Measurements from ENCODE around the gene AKAP12. TPM values are rescaled to one million over a fixed set of nuclear protein-coding genes. Genes with fewer than 3 reads are reported as not detected.
"Not testable (repeated sequence)": the region's sequence is repeated elsewhere in the genome, so short reads cannot be mapped to it uniquely, and the experiment has no call there.

AKAP12 gene
- polyA plus RNA-seq, 2 of the 4 experiments (the other 2 are of a cell fraction), result 32.1 to 192 TPM

DNA sequence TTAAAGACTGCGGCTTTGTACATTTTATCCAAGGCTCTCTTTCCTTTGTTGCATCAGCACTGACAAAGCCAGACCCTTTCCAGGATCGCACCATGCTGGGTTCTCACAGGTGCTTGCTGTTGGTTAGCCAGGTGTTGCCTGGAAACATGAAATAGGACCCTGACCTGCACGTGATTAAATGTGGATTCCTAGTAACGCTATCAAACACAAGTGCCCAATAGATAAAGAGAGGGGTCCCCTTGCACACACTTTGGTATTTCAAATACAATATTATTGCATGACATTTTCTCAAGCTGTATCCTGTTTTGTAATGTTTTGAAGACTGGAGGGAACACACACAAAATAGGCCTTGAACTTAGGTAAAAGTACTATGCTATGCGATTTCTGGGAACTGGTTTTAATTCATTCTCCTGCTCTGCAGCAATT is 73.3 kb downstream of the AKAP12 start:
- Histone ChIP-seq H3K4me3 (no peak overlapping the region), H3K4me2 (no peak overlapping the region), H3K9me3 (no peaks in the 10 kb centered on the region), H3K4me1 (peaks cover 10% of the 10 kb centered on the region; the same call in 2 of the 3 replicates), H3K27ac (no peak overlapping the region)
- TF ChIP-seq KDM5A (IDR thresholded peaks at IDR 0.05) (no peak), EHF (CRISPR knock-in tag; IDR thresholded peaks at IDR 0.05) (no peak), RCOR1 (IDR thresholded peaks at IDR 0.05; ENCODE audit: low read depth, low read length) (no peak), HEYL (CRISPR knock-in tag; IDR thresholded peaks at IDR 0.05) (no peak), CBX2 (IDR thresholded peaks at IDR 0.05; ENCODE audit: borderline replicate concordance, low read depth) (no peak), JUN (IDR thresholded peaks at IDR 0.05) (no peak), CHD2 (IDR thresholded peaks at IDR 0.05; ENCODE audit: low read length, partially characterized antibody) (no peak), TFCP2L1 (CRISPR knock-in tag; IDR thresholded peaks at IDR 0.05) (no peak), HOXB13 (CRISPR knock-in tag; IDR thresholded peaks at IDR 0.05; ENCODE audit: low read depth) (no peak)
- TF ChIP-seq, protein P1, sequence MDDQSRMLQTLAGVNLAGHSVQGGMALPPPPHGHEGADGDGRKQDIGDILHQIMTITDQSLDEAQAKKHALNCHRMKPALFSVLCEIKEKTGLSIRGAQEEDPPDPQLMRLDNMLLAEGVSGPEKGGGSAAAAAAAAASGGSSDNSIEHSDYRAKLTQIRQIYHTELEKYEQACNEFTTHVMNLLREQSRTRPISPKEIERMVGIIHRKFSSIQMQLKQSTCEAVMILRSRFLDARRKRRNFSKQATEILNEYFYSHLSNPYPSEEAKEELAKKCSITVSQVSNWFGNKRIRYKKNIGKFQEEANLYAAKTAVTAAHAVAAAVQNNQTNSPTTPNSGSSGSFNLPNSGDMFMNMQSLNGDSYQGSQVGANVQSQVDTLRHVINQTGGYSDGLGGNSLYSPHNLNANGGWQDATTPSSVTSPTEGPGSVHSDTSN (IDR thresholded peaks at IDR 0.05), result no peak
- WGBS (ENCODE audit: missing lambda C conversion rate), result 95% methylated on average over 5 of the region's 5 CpGs
- ATAC-seq (no peak), DNase-seq (ENCODE audit: low read depth in 1 of 2, low spot score in 1 of 2) (no peak), FAIRE-seq (no peak)
- ChIA-PET CTCF (interaction anchor here (0.6 to 6.1 kb wide), 3 partner anchors 12 to 298 kb away, joined by 3 to 37 read pairs (median 4); no protein-coding TSS in a partner anchor), POLR2A (no interaction called here)

DNA sequence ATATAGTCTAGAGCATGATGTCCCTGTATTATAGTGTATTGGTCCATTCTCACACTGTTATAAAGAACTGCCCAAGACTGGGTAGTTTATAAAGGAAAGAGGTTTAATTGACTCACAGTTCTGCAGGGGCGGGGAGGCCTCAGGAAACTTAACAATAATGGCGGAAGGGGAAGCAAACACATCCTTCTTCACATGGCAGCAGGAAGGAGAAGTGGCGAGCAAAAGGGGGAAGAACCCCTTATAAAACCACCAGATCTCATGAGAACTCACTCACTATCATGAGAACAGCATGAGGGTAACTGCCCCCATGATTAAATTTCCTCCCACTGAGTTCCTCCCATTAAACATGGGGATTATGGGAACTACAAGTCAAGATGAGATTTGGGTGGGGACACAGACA is 75.9 kb downstream of the AKAP12 start:
- CTCF ChIA-PET, result not testable (repeated sequence)
- WGBS (ENCODE audit: missing lambda C conversion rate), result 98% methylated on average over 3 of the region's 3 CpGs

DNA sequence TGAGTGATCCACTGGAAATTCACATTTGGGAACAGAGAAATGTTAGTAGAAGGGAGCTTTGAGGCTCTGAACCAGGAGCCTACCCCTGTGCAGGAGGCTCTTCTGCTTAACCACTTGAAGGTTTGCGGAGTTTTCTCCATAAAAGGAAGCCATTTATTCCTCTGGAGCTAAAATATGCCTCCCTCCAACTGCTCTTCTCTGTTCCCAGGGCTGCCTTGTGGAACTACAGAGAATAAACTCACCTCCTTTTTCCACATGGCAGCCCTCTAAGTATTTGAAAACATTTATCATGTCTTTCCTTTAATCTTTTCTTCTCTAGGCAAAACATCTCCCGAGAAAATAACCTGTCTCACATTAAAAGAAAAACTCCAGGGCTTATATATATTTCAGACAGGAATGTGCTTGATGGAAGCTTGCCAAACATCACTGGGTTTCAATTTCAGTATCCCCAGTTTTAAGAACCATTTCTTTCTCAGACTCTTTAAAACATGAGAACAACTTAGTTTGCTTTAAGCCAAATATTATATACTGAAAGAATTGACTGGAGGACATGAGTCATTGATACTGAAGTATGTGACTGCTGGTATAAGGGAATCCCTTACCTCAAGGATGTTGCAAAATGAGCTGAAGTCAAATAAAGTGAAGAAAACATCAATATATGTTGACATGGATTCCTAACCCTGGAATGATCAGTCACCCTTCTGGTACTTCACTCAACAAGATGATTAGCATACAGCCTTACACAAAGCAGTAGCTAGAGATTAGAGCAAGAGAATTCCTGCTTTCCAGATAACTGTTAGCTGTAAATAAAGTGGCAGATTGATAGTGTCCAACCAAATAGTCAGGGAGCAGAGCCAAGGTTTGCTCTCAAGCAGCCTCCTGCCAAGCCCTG is 77.6 kb downstream of the AKAP12 start:
- ATAC-seq (peak; percentile 39 to 70; a peak in 5 of 6 replicates), DNase-seq (ENCODE audit: low read depth in 1 of 2, low spot score in 1 of 2) (peak; percentile 8 to 47), FAIRE-seq (no peak)
- peaks cover 13% of the 10 kb centered on the region; the same call in 2 of the 3 replicates for H3K4me1 ChIP-seq
- ChIA-PET CTCF (interaction anchor here (0.5 to 2.0 kb wide), 5 partner anchors 17 to 426 kb away, joined by 3 to 6 read pairs (median 3); no protein-coding TSS in a partner anchor), POLR2A (no interaction called here)
- no peaks in the 10 kb centered on the region for H3K9me3 ChIP-seq
- TF ChIP-seq JUNB (IDR thresholded peaks at IDR 0.05) (no peak), CEBPB (IDR thresholded peaks at IDR 0.05) (peak in 1 of 2 experiments; percentile 35; a peak in 1 of 4 replicates), FOSL2 (IDR thresholded peaks at IDR 0.05) (no peak), FOSL2 (CRISPR knock-in tag; IDR thresholded peaks at IDR 0.05) (peak; percentile 57)
- H3K4me3 ChIP-seq, result no peak overlapping the region
- peak overlapping the region; percentile 25; the same call in 2 of the 3 replicates for H3K4me2 ChIP-seq
- peak overlapping the region; percentile 8 to 65; a peak in 3 of 6 replicates for H3K27ac ChIP-seq
- WGBS (ENCODE audit: missing lambda C conversion rate), result 86% methylated on average over 2 of the region's 2 CpGs

More for the DNA sequence above, 75.9 kb downstream of the AKAP12 start:
- POLR2A ChIA-PET; DNase-seq (ENCODE audit: low read depth in 1 of 2, low spot score in 1 of 2); FAIRE-seq; ATAC-seq; H3K4me2 ChIP-seq; H3K9me3 ChIP-seq; H3K27ac ChIP-seq; H3K4me3 ChIP-seq: not testable (repeated sequence)
- peaks cover 11% of the 10 kb centered on the region; the same call in 2 of the 3 replicates for H3K4me1 ChIP-seq

DNA sequence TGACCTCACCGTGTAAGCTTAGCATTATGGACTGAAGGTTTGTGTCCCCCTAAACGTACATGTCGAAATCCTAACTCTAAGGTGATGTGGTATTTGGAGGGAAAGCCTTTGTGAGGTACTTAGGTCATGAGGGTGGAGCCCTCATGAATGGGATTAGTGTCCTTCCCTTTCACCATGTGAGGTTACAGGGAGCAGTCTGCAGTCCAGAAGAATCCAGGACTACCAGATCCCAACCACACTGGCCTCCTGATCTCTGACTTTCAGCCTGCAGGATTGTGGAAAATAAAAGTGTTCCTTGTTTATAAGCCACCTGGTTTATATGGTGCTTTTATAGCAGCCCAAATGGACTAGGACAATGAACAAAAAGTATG is 78.2 kb downstream of the AKAP12 start:
- Histone ChIP-seq H3K4me2 (peak overlapping the region; percentile 25; the same call in 1 of the 3 replicates), H3K27ac (peak overlapping the region; percentile 8 to 62; a peak in 2 of 6 replicates), H3K4me1 (peaks cover 19% of the 10 kb centered on the region), H3K9me3 (no peaks in the 10 kb centered on the region), H3K4me3 (no peak overlapping the region)
- WGBS (ENCODE audit: missing lambda C conversion rate), result 65% methylated on average over 3 of the region's 3 CpGs
- TF ChIP-seq HOXB5 (CRISPR knock-in tag; IDR thresholded peaks at IDR 0.05) (no peak), RCOR1 (IDR thresholded peaks at IDR 0.05; ENCODE audit: low read depth, low read length) (no peak), FOXS1 (CRISPR knock-in tag; IDR thresholded peaks at IDR 0.05) (no peak), HOXB13 (CRISPR knock-in tag; IDR thresholded peaks at IDR 0.05; ENCODE audit: low read depth) (no peak)
- TF ChIP-seq, protein P2, sequence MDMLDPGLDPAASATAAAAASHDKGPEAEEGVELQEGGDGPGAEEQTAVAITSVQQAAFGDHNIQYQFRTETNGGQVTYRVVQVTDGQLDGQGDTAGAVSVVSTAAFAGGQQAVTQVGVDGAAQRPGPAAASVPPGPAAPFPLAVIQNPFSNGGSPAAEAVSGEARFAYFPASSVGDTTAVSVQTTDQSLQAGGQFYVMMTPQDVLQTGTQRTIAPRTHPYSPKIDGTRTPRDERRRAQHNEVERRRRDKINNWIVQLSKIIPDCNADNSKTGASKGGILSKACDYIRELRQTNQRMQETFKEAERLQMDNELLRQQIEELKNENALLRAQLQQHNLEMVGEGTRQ (IDR thresholded peaks at IDR 0.05), result no peak
- FAIRE-seq (no peak), DNase-seq (ENCODE audit: low read depth in 1 of 2, low spot score in 1 of 2) (no peak), ATAC-seq (peak; percentile 34 to 41; a peak in 3 of 6 replicates)
- ChIA-PET CTCF (interaction anchor here (0.5 to 2.0 kb wide), 5 partner anchors 17 to 426 kb away, joined by 3 to 6 read pairs (median 3); no protein-coding TSS in a partner anchor), POLR2A (no interaction called here)
